Activated gamma-delta T cell treated with anti-CD3 and anti-CD28 coated beads, Interleukin-2, amount 50 U/mL, for 16 hours (primary cell): ENCODE results near the gene HTRA3.

Experiments used
- DNase-seq: peaks from one replicate; pipeline ENCODE4 v3.0.0-alpha.2; 2020; ENCODE audit warnings: low read depth

Gene HTRA3

GRCh38 chr4:8269535-8270417 is at the start of gene HTRA3:
Gene HTRA3, plus strand, starts transcription at chr4:8269754. Its CDS starts 215 bp downstream, at chr4:8269969.
- DNase-seq, result no peak

GRCh38 chr4:8220661-8221450 is 48.7 kb upstream of the HTRA3 start:
- no peak for DNase-seq

- DNase-seq, result no peak
These were observed 48.1 kb upstream of the HTRA3 start for GRCh38 chr4:8221476-8221875.

GRCh38 chr4:8221985-8222384 is 47.6 kb upstream of the HTRA3 start:
- DNase-seq, result no peak

- no peak for DNase-seq
These were observed 46.8 kb upstream of the HTRA3 start for GRCh38 chr4:8222609-8223388.

- DNase-seq, result no peak
These were observed 45.1 kb upstream of the HTRA3 start for GRCh38 chr4:8224267-8224974.

- no peak for DNase-seq
These were observed 44.5 kb upstream of the HTRA3 start for GRCh38 chr4:8224975-8225625.

GRCh38 chr4:8225706-8226443 is 43.7 kb upstream of the HTRA3 start:
- DNase-seq, result no peak

GRCh38 chr4:8227201-8227770 is 42.3 kb upstream of the HTRA3 start:
- no peak for DNase-seq

- no peak for DNase-seq
These were observed 41.7 kb upstream of the HTRA3 start for GRCh38 chr4:8227771-8228318.

- DNase-seq, result peak; percentile 65
These were observed 41.0 kb upstream of the HTRA3 start for GRCh38 chr4:8228319-8229250.

- DNase-seq, result no peak
These were observed 40.1 kb upstream of the HTRA3 start for GRCh38 chr4:8229331-8229975.

GRCh38 chr4:8230033-8230432 is 39.5 kb upstream of the HTRA3 start:
- DNase-seq, result no peak

GRCh38 chr4:8230891-8231290 is 38.7 kb upstream of the HTRA3 start:
- DNase-seq, result no peak

GRCh38 chr4:8231551-8232049 is 38.0 kb upstream of the HTRA3 start:
- no peak for DNase-seq

GRCh38 chr4:8232748-8233147 is 36.8 kb upstream of the HTRA3 start:
- no peak for DNase-seq

- DNase-seq, result no peak
These were observed 35.7 kb upstream of the HTRA3 start for GRCh38 chr4:8233672-8234484.
